ENCODE data around the gene ATP23. TPM values are rescaled to one million over a fixed set of nuclear protein-coding genes. Genes with fewer than 3 reads are reported as not detected.

The ATP23 gene
- total and polyA plus RNA-seq, 5 donors = 6.4 to 14.3 (median 10.0) TPM

GRCh38 chr12:57909611-57910010 is 31.8 kb upstream of the ATP23 start:
- H3K9me3 ChIP-seq (ENCODE audit: control insufficient read depth, low read length) = no peaks in the 10 kb centered on the region
- 75% methylated on average over 4 of the region's 4 CpGs for WGBS
- H3K27me3 ChIP-seq (ENCODE audit: control insufficient read depth, insufficient read depth) = no peaks in the 10 kb centered on the region
- H3K4me1 ChIP-seq (ENCODE audit: control insufficient read depth, insufficient read depth, low read length) = no peaks in the 10 kb centered on the region
- DNase-seq (no peak), ATAC-seq (no peak)
- H3K27ac ChIP-seq (ENCODE audit: low read length) = no peak overlapping the region
- intact Hi-C loops (cut with DNase I) = loop anchor here in 1 of 4 donors (5.0 kb wide), 1 partner anchor 82 kb away; no protein-coding TSS in a partner anchor
- no peak overlapping the region for H3K4me3 ChIP-seq (ENCODE audit: low read length)

DNA sequence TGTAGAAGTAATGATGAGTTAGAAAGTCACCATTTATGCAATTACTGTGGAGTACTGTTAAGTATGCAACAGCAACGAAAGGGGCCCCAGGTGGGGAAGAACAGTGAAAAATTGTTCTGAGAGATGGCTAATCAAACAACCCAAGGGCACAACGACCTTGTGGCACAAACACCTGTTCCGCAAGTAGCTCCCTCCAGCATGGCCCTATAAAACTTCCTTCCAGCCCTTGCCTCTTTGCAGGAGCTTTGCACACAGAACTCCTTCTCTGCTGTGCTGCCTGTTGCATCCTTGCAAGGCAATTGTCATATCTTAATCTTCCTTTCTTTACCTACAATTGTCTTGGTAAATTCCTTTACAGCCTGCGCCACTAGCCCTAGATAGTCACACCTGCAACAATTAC is 23.2 kb upstream of the ATP23 start:
- DNase-seq (no peak), ATAC-seq (no peak)
- Histone ChIP-seq H3K27me3 (ENCODE audit: control insufficient read depth, insufficient read depth) (no peaks in the 10 kb centered on the region), H3K4me3 (ENCODE audit: low read length) (no peak overlapping the region), H3K9me3 (ENCODE audit: control insufficient read depth, low read length) (no peaks in the 10 kb centered on the region), H3K27ac (ENCODE audit: low read length) (no peak overlapping the region), H3K4me1 (ENCODE audit: control insufficient read depth, insufficient read depth, low read length) (no peaks in the 10 kb centered on the region)
- intact Hi-C loops (cut with DNase I) = no loop called here
- 71% methylated on average over 4 of the region's 4 CpGs for WGBS

DNA sequence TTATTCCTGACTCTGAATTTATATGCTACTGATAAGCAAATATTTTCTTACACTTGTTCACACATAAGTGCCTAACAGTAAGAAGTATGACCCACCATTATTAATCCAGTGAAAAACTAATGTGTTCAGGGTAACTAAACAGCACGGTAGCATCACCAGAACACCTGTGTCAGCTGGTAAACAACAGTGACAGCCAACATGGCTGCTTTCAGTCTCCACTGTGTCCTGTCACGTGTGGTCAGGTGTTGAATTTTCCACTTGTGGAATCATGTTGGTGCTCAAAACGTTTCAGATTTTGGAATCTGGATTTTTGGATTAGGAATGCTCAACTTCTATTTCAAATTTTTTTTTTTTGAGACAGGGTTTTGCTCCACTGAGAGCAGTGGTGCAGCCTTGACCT is 14.3 kb upstream of the ATP23 start:
- WGBS = 59% methylated on average over 3 of the region's 3 CpGs
- intact Hi-C loops (cut with DNase I) = no loop called here
- ATAC-seq = no peak

DNA sequence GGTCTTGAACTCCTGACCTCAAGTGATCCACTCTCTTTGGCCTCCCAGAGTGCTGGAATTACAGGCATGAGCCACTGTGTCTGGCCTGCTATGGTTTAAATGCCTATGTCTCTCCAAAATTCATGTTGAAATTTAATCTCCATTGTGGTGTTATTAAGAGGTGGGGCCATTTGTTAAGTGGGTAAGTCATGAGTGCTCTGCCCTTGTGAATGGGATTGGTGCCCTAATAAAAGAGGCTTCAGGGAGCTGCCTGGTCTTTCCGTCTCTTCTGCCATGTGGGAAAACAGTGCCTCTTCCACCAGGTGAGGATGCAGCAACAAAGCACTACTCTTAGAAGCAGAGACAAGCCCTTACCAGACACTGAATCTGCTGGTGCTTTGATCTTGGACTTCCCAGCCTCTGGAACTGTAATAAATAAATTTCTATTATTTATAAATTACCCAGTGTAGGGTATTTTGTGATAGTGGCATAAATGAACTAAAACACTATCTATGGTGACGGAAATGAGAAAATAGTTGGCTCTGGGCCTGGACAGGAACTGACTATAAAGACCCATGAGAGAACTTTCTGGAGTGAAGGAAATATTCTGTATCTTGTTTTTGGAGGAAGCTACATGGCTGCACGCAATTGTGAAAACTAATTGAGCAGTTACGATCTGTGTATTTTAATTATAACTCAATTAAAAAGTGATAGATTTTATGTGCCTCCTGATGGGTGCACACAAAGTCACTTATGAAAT is 12.1 kb upstream of the ATP23 start:
- H3K27me3 ChIP-seq (ENCODE audit: control insufficient read depth, insufficient read depth) = no peaks in the 10 kb centered on the region
- 43% methylated on average over 4 of the region's 4 CpGs for WGBS
- ATAC-seq = peak in 1 of 2 donors; percentile 40
- DNase-seq = no peak
- H3K4me1 ChIP-seq (ENCODE audit: control insufficient read depth, insufficient read depth, low read length) = no peaks in the 10 kb centered on the region
- no peak overlapping the region for H3K27ac ChIP-seq (ENCODE audit: low read length)
- intact Hi-C loops (cut with DNase I) = no loop called here
- no peaks in the 10 kb centered on the region for H3K9me3 ChIP-seq (ENCODE audit: control insufficient read depth, low read length)
- no peak overlapping the region for H3K4me3 ChIP-seq (ENCODE audit: low read length)

More for the DNA sequence above, 14.3 kb upstream of the ATP23 start:
- Histone ChIP-seq H3K4me1 (ENCODE audit: control insufficient read depth, insufficient read depth, low read length) (no peaks in the 10 kb centered on the region), H3K27ac (ENCODE audit: low read length) (no peak overlapping the region), H3K4me3 (ENCODE audit: low read length) (no peak overlapping the region), H3K9me3 (ENCODE audit: control insufficient read depth, low read length) (no peaks in the 10 kb centered on the region), H3K27me3 (ENCODE audit: control insufficient read depth, insufficient read depth) (no peaks in the 10 kb centered on the region)
- DNase-seq = no peak

DNA sequence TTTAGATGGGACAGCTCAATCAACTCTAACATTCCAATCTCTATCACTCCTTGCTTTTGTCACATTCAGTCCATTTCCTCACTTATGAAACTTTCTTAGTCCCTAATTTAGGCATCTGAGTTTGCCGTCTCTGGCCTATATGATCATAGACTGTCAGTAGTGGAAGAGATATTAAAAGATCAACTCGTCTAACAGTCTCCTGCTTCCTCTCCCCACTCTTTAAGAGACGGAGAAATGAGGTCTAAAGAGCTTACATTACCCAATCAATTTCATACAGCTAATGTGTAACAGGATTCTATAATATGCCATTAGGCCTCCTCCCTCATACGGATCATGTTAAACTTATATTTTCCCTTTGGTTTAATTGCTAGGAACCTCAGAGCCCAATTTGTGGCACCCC is 6.5 kb upstream of the ATP23 start:
- Histone ChIP-seq H3K27me3 (ENCODE audit: control insufficient read depth, insufficient read depth) (no peaks in the 10 kb centered on the region), H3K4me3 (ENCODE audit: low read length) (no peak overlapping the region), H3K27ac (ENCODE audit: low read length) (no peak overlapping the region), H3K4me1 (ENCODE audit: control insufficient read depth, insufficient read depth, low read length) (no peaks in the 10 kb centered on the region), H3K9me3 (ENCODE audit: control insufficient read depth, low read length) (no peaks in the 10 kb centered on the region)
- intact Hi-C loops (cut with DNase I) = no loop called here
- WGBS = 72% methylated on average over 4 of the region's 4 CpGs
- ATAC-seq (no peak), DNase-seq (no peak)

DNA sequence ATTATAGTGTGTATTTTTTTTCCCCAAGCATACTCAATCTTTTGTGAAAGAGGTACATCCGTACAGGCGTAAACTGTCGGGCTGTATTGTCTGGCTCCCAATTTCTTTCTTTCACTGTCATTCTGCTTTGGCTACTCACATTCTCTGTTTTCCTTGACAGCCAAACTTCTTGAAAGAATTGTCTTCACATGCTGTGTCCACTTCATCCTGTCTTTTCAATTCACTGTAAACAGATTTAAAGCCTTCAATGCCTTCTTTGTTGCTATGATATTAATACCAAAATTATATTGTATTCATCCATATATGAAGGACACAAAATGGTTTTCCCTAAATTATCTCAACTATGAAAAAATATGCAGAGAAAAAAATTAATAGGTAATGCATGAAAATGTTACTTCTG is 6.0 kb upstream of the ATP23 start:
- Histone ChIP-seq H3K4me3 (ENCODE audit: low read length) (peak overlapping the region; percentile 95), H3K27ac (ENCODE audit: low read length) (no peak overlapping the region), H3K9me3 (ENCODE audit: control insufficient read depth, low read length) (no peaks in the 10 kb centered on the region), H3K4me1 (ENCODE audit: control insufficient read depth, insufficient read depth, low read length) (no peaks in the 10 kb centered on the region), H3K27me3 (ENCODE audit: control insufficient read depth, insufficient read depth) (no peaks in the 10 kb centered on the region)
- intact Hi-C loops (cut with DNase I) = no loop called here
- 88% methylated on average over 3 of the region's 3 CpGs for WGBS
- no peak for DNase-seq
- ATAC-seq = no peak

GRCh38 chr12:57935839-57936512 is 5.4 kb upstream of the ATP23 start:
- WGBS = 2% methylated on average over 29 of the region's 29 CpGs
- intact Hi-C loops (cut with DNase I) = no loop called here
- H3K4me1 ChIP-seq (ENCODE audit: control insufficient read depth, insufficient read depth, low read length) = no peaks in the 10 kb centered on the region
- ATAC-seq (peak; percentile 95 to 96), DNase-seq (peak; percentile 91 to 95 (median 92))
- peak overlapping the region; percentile 71 for H3K27ac ChIP-seq (ENCODE audit: low read length)
- no peaks in the 10 kb centered on the region for H3K27me3 ChIP-seq (ENCODE audit: control insufficient read depth, insufficient read depth)
- H3K4me3 ChIP-seq (ENCODE audit: low read length) = peak overlapping the region; percentile 95
- no peaks in the 10 kb centered on the region for H3K9me3 ChIP-seq (ENCODE audit: control insufficient read depth, low read length)

GRCh38 chr12:57936513-57936883 is 4.9 kb upstream of the ATP23 start:
- no peak overlapping the region for H3K27ac ChIP-seq (ENCODE audit: low read length)
- no peaks in the 10 kb centered on the region for H3K27me3 ChIP-seq (ENCODE audit: control insufficient read depth, insufficient read depth)
- no peaks in the 10 kb centered on the region for H3K9me3 ChIP-seq (ENCODE audit: control insufficient read depth, low read length)
- H3K4me1 ChIP-seq (ENCODE audit: control insufficient read depth, insufficient read depth, low read length) = no peaks in the 10 kb centered on the region
- H3K4me3 ChIP-seq (ENCODE audit: low read length) = peak overlapping the region; percentile 95
- intact Hi-C loops (cut with DNase I) = no loop called here
- 85% methylated on average over 3 of the region's 3 CpGs for WGBS
- ATAC-seq = no peak
- DNase-seq = no peak

GRCh38 chr12:57939291-57939690 is 2.1 kb upstream of the ATP23 start:
- H3K4me1 ChIP-seq (ENCODE audit: control insufficient read depth, insufficient read depth, low read length) = no peaks in the 10 kb centered on the region
- H3K9me3 ChIP-seq (ENCODE audit: control insufficient read depth, low read length) = no peaks in the 10 kb centered on the region
- no peak overlapping the region for H3K4me3 ChIP-seq (ENCODE audit: low read length)
- no peak overlapping the region for H3K27ac ChIP-seq (ENCODE audit: low read length)
- intact Hi-C loops (cut with DNase I) = no loop called here
- H3K27me3 ChIP-seq (ENCODE audit: control insufficient read depth, insufficient read depth) = no peaks in the 10 kb centered on the region
- 85% methylated on average over 3 of the region's 3 CpGs for WGBS
- DNase-seq (no peak), ATAC-seq (no peak)

- no peak for DNase-seq
- Histone ChIP-seq H3K4me3 (ENCODE audit: low read length) (peak overlapping the region; percentile 72), H3K4me1 (ENCODE audit: control insufficient read depth, insufficient read depth, low read length) (no peaks in the 10 kb centered on the region), H3K27me3 (ENCODE audit: control insufficient read depth, insufficient read depth) (no peaks in the 10 kb centered on the region), H3K9me3 (ENCODE audit: control insufficient read depth, low read length) (no peaks in the 10 kb centered on the region), H3K27ac (ENCODE audit: low read length) (no peak overlapping the region)
- 56% methylated on average over 2 of the region's 2 CpGs for WGBS
- ATAC-seq = no peak
- intact Hi-C loops (cut with DNase I) = no loop called here
These were observed 1.1 kb upstream of the ATP23 start for GRCh38 chr12:57940052-57940914.

- peak overlapping the region; percentile 72 for H3K4me3 ChIP-seq (ENCODE audit: low read length)
- DNase-seq (no peak), ATAC-seq (no peak)
- under 1% methylated on average over 4 of the region's 4 CpGs for WGBS
- intact Hi-C loops (cut with DNase I) = no loop called here
- H3K27ac ChIP-seq (ENCODE audit: low read length) = peak overlapping the region; percentile 91
- no peaks in the 10 kb centered on the region for H3K27me3 ChIP-seq (ENCODE audit: control insufficient read depth, insufficient read depth)
- H3K4me1 ChIP-seq (ENCODE audit: control insufficient read depth, insufficient read depth, low read length) = no peaks in the 10 kb centered on the region
- no peaks in the 10 kb centered on the region for H3K9me3 ChIP-seq (ENCODE audit: control insufficient read depth, low read length)
These were observed 527 bp upstream of the ATP23 start for GRCh38 chr12:57940915-57941164.
